GM18499 (cell line): ENCODE data around the gene FOXK1.

Experiments used
- ATAC-seq: cut with Tn5 transposase; IDR thresholded peaks from one replicate; pipeline ENCODE4 v1.9.1; 2021; ENCODE audit warnings: moderate number of reproducible peaks; ENCODE audit not compliant: insufficient read depth, unreplicated experiment

The FOXK1 gene

DNA sequence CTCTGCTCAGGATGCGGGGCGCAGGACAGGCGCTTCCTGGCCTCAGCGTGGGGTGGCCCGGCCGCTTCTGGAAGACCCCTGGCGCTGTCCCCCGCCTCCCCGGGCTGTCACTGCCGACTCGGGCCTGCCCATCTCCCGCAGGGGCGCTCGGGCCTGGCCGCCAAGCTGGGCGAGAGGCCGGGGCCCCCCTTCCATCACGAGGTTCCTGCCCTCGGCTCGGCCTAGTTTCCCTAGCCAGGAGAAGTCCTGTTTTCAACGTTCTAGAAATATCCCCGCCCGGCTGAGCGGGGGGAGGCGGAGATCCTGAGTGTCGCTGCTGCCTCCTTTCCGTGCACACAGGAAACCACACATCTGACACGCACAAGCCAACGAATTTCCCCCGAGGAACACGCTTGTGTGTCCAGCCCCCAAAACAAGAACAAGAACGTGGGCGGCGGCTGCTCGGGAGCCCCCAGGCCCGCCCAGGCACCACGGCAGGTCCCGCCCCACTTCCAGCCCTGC lies 127.0 kb downstream of the FOXK1 start:
- ATAC-seq, result no peak

DNA sequence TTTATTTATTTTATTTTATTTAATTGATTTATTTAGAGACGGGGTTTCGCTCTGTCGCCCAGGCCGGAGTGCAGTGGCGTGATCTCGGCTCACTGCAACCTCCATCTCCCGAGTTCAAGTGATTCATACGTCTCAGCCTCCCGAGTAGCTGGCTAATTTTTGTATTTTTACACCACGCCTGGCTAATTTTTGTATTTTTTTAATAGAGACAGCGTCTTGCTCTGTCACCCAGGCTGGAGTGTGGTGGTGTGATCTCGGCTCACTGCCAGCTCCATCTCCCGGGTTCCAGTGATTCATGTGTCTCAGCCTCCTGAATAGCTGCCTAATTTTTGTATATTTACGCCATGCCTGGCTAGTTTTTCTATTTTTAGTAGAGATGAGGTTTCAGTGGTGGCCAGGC lies 127.6 kb downstream of the FOXK1 start:
- no peak for ATAC-seq

DNA sequence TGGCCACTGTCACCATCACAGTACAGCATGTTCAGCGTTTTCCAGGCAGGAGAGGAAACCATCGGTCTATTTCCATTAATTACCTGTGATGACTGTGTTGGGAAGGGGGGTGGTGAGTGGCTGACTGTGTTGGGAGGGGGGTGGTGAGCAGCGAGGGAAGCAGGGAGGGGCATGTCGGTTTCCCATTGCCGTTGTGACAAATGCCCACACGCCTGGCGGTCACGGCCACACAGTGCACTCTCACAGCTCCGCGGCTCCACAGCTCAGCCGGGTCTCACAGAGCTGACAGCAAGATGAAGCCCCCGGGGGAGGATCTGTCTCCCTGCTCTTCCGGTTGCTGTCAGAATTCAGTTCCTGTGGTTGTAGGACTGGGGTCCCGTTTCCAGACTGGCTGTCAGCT lies 132.3 kb downstream of the FOXK1 start:
- ATAC-seq, result no peak

DNA sequence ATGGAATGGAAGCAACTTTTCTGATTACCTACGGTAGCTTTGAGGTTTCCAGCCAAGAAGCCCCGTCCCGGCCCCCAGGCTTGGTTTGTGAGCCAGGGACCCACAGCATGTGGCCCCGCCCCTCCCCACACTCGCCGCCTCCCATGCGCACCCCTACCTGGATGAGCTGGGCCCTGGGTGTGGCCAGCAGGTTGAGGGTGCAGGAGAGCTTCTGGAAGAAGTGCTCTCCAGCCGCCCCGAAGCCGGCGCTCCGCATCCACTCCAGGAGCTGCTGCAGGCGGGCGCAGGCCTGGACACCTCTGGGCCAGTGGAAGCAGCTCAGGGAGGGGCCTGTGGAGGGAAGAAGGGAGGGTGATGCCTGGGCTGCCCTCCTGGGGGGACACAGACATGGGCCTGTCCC lies 133.0 kb downstream of the FOXK1 start:
- ATAC-seq, result no peak

DNA sequence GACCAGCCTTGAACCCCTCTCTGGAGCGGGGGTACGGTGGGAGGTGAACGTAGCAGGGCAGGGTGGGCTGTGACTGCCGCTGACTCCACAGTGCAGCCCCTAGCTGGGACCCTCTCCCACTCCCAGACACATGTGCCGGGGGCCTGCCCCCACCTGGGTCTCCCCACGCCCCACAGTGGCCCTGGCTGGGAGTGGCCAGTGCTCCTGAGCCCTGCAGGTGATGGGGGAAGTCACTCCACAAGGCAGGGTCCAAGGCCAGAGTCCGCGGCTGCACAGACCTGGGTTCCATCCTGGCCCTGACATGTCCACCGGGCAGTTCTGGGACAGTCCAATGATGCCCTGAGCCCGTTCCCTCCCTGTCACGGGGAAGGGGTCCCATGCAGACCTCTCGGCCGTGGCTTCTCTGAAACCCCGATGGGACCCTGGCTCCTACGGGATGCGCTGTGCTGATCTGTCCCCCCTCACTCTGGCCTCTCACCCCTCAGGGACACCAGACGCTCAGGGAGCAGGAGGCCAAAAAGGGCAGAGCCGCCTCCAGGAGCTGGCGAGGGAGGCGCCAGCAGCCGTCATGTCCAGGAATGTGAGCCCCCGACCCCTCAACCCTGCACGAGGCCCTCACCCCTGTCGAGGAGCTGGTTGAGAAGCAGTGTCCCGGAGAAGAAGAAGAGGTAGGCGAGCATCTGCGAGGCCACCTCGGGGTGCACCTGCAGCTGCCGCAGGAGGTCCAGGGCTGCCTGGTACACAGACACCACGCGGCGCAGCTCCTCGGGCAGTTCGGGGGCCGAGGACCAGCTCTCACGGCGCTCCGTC lies 133.7 kb downstream of the FOXK1 start:
- no peak for ATAC-seq

DNA sequence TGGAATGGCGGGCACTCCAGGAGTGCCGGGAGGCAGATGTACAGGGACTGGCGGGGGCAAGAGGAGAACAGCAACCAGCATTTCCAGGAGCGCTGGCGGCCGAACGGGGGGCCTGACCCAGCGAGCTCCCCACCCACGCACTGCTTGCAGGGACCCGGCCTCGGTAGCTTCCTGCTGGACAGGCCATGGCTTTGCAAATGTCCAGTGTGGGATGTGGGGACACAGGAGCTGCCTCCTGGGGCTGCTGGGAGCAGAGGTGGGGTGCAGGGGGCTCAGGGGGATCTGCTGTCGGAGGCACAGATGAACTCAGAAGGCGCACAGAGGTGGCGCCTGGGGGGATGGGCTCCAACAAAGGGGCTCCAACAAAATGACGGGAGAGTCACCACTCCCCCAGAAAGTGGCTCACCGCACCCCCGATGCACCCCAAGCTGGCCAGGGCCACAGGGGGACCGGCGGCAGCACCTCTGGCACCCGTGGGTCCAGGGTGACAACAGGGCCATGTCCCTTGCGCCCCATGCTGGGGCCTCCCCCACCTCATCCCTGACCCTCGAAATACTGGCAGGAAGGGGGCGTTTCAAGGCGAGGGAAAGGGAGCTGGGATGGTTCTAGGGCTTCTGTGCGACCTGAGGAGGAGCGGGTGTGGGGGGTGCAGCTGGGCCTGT lies 134.5 kb downstream of the FOXK1 start:
- ATAC-seq, result no peak

DNA sequence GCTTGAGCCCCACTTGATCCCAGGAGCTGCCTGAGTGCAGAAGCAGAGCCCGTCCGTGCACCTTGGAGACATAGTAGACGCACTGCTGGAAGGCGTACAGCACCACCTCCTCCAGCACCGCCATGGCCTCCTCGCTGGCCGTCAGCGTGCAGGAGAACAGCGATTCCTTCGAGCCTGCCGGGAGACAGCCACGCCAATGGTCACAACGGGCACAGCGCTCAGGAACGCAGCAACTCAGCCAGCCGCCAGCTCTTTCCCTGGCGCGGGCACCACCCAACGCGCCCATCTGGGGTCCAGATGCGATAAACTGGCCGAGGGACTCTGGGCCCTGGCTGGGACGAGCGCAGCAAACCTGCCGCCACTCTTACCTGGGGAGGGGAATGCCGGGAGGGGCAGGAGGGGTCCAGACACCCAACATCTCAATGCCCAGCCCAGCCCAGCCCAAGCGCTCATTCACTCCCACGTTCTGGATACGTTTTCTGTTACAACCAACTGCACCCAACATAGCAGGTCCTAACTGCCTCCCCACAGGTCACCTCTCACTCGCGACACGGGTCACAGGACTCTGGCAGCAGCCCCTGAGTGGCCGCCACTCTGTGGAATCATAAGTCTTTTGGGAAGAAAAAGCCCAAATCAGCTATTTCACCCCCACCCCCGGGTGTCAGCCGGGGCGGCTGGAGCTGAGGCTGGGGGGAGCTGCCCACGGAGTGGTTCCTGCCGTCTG lies 135.2 kb downstream of the FOXK1 start:
- ATAC-seq, result no peak

DNA sequence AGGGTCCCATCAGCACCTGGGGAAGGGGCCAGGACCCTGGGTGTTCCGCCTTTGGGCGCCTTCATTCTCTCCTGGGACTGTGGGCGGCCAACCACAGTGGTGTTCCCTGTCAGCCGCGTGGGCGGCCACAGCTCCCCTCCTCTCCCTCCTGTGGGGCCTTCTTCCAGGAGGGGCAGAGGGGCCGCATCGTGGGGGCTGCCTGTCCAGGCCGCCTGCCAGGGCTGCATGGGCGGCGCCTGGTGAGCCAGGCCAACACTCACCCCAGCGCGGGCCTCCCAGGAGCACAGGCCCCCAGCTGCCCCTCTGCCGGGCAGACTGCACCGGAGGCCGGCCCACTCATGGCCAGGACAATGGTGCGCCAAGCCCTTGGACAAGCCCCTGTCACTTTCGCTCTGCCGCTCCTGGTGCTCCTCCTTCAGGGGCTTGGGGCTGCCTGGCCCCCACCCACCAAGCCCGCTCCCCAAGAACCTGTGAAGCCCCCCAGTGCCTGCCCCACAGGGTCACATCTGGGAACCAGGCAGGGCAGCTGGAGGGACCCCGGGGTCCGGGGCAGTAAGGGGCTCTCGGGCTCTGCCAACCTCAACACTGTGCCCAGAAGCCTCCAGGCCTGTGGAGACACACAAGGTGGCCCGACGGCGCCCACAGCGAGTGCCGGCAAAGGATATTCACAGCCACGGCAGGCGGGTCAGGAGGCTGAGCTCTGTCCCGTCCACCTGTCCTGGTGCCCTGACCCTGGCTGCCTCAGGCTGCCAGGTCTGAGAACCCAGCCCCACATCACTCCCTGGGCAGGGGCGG lies 136.1 kb downstream of the FOXK1 start:
- no peak for ATAC-seq

DNA sequence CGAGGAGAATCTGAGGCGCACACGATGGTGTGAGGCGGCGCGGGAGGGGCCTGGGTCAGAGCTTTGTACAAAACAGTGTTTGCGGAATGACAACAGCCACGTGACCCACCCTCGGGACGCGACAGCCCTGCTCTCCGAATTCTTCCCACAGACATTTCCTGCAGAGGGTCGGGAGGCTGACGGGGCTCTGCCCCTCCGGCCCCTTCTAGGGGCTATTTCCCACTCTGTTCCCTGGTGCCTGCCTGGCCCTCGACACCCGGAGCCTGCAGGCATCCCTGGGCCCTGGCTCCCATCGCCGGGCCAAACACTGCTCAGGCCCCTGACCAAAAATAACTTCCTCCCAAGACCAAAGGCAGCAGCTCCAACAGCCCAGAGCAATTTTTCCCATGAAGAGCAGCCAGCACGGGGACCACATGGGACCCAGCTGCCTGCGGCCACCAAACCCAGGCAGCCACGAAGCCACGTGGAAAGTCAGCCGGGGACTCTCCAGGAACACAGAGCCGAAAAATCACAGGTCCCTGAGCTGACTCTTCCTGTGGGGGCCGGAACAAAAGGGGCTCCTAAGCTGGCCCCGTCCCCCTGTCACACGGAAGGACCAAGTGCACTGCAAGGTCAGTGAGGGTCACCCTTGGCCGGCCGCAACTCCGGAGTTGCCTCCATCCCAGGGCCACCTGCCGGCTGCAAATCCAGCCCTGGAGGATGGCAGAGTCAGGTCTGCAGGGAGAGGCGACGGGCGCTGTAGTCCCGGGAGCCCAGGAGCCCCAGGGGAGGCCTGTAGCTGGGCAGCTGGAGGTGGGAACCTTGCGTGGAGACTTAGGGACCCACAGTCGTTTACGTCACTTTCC lies 137.7 kb downstream of the FOXK1 start:
- no peak for ATAC-seq

DNA sequence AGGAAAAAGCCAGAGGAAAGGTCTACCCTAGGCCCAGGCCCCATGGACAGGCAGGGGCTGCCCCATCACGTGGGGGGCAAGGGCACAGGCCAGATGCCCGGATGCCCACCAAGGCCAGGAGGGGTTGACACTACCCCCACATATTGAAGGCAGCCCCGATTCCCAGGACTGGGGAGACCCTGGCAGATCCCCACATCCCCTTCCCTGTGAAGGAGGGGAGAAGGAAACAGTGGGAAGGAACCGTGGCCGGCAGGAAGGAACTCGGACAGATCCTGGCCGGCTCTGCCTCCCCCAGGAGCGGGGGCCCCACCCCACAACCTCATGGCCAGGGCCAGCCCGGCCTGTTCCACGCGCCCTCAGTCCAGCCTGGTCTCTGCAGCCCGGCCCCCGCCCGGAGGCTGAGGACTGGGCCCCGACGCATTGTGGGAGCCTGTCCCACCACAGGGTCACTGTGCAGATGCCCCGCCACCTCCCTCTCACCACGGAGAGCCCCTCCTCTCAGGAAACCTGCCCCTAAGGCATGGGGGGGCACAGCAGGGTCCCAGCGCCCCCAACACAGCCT lies 138.4 kb downstream of the FOXK1 start:
- no peak for ATAC-seq
